Stimulated activated CD8-positive, alpha-beta memory T cell treated with anti-CD3 and anti-CD28 coated beads, Interleukin-7, amount 100 ng/mL, for 24 hours (primary cell): ENCODE data around the gene SOCS7.
A peak's percentile ranks its signal among the peaks of the same experiment; 100 is the strongest.

ENCODE experiments used
- DNase-seq: peaks from one replicate; pipeline ENCODE4 v3.0.0-alpha.2; 2020; ENCODE audit warnings: low read depth

SOCS7 gene

GRCh38 chr17:38336838-38337237, 14.8 kb upstream of the SOCS7 start:
- no peak for DNase-seq

- DNase-seq, result no peak
Measured at GRCh38 chr17:38338053-38338452, 13.6 kb upstream of the SOCS7 start.

DNA sequence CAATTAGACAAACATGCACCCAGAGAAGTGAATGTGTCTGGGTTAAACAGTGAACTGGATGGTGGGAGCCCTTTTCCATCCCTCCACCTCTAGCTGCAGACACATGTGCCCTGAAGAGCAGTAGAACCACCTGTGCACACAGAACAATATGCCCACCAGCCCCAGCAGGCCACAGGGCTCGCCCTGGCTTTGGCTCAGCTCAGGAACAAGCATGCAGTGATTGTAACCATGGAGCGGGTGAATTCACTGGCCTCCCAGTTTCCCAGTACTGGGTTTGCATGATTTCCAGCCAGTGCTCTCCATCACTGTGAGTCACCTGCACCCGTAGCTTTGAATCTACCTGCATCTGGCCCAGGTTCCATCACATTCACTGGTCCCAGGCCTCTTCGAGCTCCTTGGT, 13.1 kb upstream of the SOCS7 start:
- DNase-seq, result no peak

- DNase-seq, result no peak
Measured at GRCh38 chr17:38339891-38340290, 11.8 kb upstream of the SOCS7 start.

DNA sequence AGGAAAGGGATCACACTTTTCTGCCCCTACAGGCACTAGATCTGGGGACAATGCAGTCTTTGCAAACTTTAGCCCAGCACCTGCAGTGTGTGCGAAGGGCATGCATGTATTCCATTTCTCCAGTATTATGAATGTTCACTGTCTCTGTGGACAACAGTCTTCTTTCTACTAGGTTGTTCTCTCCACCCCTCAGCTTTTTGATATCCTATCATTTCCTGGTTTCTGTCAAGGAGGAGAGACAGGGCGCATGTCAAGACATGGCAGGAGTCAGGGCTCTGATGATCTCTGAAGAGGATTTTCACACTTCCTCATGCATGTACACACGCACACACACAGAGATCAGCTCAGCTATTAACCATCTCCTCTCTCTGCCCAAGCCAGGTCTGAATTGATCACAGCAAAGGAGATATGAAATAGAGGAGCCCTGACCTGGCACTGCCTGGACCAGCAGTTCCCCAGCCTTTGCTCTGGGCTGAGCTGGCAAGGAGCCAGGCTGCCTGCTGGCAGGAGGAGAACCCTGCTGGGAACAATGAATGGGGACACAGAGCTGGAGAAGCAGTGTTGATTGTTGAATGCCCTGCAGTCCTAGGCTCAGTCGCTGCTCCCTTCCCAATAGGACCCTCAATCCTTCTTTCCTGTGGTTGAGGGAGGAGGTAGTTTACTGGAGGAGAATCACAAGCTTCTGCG, 10.5 kb upstream of the SOCS7 start:
- DNase-seq, result no peak

DNA sequence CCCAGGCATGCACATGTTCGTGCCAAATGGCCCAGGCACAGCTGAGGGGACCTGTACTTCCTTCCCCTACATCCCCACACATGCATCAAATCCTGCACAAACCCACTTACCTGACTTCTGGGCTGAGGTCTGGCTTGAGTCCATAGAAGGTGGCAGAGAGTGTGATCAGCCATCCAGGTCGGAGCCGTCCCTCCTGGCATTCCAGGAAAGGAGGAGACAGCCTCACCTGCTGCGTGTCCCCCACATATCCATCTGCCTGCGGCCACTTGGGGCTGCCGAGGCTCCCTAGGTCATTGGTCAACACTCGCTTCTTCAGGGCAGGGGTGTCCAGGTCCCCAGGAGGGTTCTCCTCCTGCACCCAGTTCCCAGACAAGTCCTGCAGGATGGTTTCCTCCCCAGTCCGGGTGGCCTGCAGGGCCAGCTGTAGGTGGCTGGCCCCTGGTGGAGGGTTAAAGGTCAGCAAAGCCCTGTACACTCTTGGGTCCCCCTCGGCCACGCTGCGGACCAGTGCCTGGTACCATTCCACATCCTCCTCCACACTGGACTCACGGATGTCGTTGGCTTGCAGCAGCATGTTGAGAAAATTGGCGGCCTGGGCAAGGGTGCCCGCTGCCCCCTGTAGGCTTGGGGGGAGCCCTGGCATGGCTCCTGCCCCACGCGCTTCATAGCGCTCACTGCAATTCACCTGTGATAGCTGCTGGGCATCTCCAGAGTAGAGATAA, 8.6 kb upstream of the SOCS7 start:
- DNase-seq, result no peak

DNA sequence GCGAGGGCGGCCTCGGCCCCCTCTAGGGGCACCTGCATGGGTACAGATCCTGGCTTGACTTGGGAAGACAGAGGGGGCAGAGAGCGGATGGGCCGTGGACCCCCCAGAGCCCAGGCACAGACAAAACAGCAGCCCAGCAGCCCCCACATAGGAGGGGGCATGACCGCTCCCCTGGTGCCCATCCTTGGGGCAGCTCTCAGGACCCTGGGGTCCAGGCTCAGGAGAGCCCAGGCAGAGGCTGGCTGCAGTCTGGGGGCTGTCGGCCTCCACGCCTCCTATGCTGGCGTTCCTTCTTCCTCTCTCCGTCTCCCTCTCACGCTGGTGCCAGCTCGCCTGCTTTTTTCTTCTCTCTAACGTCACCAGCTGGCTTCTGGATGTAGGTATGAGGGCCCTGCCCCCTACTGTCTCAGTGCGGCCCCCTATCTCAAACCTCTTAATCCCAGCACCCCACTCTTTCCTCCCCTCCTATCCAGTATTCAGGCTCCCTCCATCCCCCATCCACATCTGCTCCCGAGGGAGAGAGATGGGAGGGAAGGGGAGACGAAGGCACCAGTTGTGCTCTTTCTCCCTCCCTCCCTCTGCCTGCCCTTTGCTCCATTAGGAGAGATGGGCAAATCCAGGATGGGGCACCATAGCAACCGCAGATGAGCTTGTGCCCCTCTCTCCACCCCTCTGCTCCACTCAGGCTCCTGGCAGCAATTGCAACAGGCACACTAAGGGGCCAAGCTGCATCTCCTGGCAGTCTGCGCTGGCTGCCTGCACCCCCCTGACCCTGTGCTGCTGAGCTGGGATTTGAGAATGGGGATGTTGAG, 7.8 kb upstream of the SOCS7 start, which contains the start of gene GPR179:
TSS of gene GPR179 (minus strand) at position 349 of the 812 bp plus-strand sequence. CDS start at position 182, 167 bp downstream.
- no peak for DNase-seq

DNA sequence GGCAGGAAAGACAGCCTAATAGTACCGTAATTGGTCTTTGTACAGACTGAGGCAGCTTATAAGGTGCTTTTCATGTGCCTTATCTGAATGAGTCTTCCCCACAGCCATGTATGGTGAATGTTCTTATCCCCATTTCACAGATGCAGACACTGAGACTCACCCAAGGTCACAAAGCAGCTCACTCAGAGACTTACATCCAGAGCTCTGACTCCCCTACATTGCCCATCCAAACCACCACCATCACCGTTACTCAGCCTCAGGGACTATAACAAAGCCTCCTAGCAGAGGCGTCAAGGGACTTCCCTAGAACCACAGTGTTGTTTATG, 7.3 kb upstream of the SOCS7 start:
- DNase-seq, result no peak

GRCh38 chr17:38345743-38346142, 5.9 kb upstream of the SOCS7 start:
- no peak for DNase-seq

- peak; percentile 75 for DNase-seq
Measured at GRCh38 chr17:38349097-38349730, 2.4 kb upstream of the SOCS7 start.

GRCh38 chr17:38350035-38350434, 1.6 kb upstream of the SOCS7 start:
- DNase-seq, result no peak

GRCh38 chr17:38352245-38353085, 821 bp downstream of the SOCS7 start:
- DNase-seq, result no peak

DNA sequence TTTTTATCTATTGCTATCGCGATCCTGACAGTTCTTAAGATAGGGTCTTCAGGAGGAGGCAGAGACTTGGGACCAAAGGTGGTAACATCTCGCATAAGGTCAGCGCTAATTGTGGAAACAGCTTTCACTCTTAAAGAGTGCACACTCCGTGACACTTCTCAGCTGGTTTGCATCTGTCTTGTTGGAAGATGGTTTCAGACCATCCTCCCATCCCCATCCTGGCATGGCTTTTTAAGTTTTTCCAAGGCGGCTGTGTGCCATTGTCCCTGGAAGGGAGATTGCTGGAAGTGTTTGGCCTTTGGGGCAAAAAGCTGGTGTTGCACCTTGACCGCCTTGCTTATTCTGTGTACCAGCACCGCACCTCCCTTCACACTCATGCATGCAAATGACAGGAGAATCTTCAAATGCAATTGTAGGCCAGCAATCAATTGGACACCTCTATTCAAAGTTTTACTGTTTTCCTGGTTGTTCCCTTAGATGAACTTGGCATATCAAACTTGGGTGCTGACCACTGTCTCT, 1.5 kb downstream of the SOCS7 start:
- DNase-seq, result no peak

- no peak for DNase-seq
Measured at GRCh38 chr17:38353668-38354067, 2.0 kb downstream of the SOCS7 start.

DNA sequence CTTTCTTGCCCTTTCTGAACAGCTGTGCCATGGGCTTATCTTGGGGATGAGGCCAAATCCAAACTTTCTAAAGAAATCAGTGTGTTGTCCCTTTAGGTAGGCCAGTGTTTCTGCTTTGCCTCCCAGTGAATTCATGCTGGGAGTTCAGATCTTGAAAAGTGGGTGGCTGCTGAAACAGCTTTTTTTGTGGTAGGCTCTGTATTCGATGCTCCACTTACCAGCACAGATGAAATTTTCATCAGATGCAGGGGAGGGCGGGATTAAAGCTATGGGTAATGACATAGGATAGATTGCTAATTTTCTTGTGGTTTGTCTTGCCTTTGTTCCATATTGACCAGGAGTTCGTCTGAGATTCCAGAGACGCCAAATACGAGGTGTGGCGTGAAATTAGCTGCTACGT, 2.8 kb downstream of the SOCS7 start:
- no peak for DNase-seq

DNA sequence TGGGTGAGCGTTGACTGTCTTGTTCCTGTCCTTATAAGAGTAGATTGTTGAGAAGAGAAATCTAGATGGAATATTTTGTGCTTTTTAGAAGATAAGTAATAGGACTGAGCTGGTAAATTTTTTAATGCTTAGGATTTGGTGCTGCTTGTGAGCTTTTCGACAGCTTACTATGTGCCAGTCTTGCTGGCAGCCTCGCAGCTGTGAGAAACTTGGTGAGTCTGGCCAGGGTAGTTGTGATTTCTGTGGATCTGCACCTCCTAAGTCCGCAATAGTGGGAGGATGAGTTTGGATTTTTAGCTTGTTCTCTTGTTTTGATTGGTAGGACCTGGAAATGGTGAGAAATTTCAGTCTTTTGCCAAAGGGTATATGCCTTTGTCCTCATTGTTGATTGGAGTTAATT, 3.6 kb downstream of the SOCS7 start:
- DNase-seq, result no peak

DNA sequence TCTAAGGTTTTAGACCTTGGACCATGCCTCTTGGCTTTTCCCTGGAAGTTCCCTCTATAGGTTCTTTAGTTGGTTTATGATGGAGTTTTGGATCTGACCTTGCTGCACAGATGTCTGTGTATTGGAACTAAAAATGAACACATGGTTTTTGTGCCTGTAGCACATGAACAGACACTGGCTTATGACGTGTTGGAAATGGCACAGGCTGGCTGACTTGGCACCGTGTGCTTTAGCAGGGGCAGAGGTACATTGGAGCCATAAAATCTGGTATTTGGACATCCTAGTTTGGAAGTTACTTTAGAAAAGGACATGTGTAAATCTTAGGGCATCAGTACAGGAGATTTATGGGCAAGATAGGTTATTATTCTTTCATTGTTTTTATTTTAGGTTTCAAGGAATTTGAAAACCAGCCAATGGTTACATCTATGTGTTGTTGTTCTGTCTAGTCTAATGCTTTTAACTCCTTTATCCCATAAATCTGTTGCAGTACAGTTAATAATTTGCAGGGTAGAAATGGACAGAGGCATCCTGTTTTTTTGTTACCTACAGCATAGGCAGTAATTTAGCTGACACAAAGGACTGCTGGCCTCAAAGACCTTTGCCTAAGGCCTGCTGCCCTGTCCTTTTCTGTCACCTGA, 6.0 kb downstream of the SOCS7 start:
- no peak for DNase-seq

DNA sequence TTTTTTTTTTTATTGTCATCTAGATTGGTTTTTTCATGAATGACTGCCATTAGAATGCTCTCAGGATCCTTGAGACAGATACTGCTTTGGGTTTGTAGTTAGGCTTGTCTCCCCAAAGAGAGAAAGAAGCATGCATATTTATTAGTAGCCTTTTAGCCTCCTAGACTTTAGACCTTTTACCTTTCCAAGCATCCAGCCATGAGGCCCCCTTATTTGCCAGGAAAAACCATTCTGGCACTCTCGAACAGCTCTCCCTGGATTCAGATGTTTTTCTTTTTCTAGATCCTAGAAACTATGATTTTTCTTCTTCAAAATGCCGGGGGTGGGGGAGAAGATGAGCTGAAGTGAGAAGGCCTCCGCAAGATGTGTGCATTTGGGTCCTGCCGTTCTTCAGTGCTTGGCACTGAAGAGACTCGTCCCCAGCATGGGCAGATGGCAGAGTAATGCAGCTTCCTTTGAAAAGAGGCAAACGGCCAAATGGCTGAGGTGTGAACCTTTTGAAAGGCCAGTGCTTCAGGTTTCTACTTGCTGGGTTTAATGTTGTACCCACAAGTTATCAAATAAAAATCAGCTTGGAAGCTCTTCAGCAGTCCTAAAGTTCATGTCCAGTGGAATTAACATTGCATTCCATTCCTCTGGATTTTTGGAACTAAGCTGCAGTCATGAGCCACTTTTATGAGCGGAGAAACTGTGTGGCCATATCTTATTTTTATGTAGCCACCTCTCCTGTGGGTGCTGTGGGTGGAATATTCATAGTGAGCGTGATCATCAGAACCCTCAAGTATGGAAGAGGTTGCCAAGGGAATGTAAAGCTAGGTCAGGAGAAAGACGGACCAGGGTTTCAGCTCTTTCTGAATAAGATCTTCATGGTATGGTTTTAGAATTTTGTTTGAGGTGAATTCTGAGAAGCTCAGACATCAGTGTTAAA, 7.2 kb downstream of the SOCS7 start:
- DNase-seq, result no peak

- no peak for DNase-seq
Measured at GRCh38 chr17:38361694-38362465, 10.2 kb downstream of the SOCS7 start.
